ENCODE data around the gene TMEM18.

DNA sequence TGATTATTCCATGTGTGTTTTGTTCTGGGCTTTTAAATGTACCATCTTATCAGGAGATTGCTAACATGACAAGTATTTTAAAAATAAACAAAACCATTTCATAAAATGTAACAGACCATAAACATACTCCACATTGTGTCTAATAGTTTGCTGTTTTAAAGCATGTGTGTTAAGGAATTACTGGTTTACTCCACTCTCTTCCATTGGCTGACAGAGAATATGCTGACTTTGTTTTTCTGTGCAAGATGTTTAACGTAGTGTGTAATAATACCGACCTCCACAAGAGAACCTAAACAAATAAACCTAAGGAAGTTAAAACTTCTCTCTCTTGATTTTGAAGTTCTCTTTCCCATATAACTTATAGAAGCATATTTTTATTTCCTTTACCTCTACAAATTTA, 17.0 kb upstream of the TMEM18 start:
- no peak for TF ChIP-seq POLR2A (IDR thresholded peaks at IDR 0.05)
- TF ChIP-seq CTCF (IDR thresholded peaks at IDR 0.05), result no peak
